NOMO-1 treated with dmso at 0.1 percent for 144 hours (cell line): ENCODE results near the gene DHTKD1.
"Not testable (repeated sequence)": the region's sequence is repeated elsewhere in the genome, so short reads cannot be mapped to it uniquely, and the experiment has no call there.

Experiments used
- DNase-seq: peaks from one replicate; lab custom pipeline; 2025; ENCODE audit not compliant: unreplicated experiment; lab: John Stamatoyannopoulos, UW

The DHTKD1 gene

DNA sequence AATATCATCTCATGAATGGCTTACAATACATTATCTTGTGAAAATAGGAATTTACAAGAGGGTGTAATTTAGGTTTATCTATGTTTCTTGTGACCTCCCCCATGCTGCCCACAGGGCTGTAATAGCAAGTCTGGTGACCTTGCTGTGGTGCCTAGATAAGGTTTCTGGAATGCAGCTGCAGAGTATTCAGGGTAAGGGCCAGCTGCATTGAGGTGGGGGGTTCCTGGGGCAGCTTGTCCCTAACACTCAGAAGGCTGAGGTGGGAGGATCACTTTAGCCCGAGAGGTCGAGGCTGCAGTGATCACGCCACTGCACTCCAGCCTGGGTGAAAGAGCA lies 5.3 kb upstream of the DHTKD1 start:
- DNase-seq: no peak

DNA sequence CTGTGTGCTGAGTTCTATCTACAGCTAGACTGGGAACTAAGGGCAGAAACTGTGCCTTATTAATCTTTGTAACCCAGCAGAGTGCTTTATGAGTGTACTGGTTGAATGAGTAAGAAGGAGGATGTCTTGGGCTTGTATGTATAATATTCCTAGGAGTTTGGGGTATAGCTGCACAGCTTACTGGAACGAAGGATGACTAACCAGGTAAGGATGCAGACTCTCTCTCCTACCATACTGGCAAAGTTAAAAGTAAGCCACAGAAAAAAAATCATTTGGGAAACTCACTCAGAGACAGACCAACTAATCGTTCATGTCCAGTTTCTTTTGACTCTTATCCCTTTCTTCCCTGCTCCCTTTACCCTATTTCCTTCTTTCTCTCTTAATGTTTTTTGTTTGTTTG lies 1.4 kb upstream of the DHTKD1 start:
- no peak for DNase-seq

DNA sequence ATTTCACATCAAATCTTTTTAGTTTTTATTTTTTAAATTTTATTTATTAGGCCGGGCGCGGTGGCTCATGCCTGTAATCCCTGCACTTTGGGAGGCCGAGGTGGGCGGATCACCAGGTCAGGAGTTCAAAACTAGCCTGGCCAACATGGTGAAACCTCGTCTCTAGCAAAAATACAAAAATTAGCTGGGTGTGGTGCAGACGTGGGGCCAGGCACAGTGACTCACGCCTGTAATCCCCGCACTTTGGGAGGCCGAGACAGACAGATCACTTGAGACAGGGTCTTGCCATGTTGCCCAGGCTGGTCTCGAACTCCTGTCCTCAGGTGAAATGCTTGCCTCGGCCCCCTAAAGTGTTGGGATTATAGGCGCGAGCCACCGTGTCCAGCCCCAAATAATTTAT lies 2.7 kb downstream of the DHTKD1 start:
- DNase-seq: not testable (repeated sequence)

DNA sequence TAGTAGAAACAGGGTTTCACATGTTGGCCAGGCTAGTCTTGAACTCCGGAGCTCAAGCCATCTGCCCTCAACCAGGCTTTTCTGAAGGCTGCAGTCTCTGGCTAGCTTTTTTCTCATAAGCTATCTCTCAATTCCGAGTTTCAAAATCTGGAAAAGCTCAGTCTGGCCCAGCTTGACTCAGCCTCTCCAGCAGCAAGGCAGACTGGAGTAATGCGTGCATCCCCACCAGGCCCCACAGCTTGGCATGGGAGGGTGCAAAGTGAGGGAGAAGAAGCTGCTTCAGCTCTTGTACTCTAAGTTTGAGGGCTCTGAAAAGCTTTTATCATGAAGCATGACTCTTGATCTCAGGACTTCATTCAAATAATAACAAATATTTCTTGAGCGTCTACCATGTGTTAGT lies 4.8 kb downstream of the DHTKD1 start:
- DNase-seq: no peak

DNA sequence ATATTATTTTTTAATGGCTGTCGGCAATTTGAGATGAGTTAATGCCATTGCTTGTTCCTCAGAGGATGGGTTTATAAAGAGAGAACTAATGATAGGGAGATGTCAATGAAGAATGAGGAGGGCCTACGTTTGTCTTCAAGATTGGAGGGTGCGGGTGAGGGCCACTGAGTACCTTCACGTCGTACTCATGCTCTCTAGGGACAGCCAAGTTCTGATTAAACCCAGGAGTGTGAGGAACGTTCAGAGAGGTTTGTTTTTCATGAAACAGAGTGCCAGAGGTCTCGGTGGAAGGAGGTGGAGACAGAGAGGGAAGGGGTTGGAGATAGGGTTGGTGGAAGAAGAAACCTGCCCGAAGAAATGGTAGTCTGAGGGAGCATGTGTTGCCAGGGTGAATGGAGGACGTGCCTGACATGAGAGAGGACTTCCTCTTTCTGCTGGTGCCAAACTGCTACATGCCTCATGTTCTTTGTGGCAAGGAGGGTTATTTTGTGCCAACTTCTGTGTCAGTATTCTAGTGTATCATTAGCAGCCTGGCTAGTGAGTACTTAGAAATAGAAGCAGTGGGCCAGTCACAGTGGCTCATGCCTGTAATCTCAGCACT lies 8.9 kb downstream of the DHTKD1 start:
- peak; percentile 53 for DNase-seq

- DNase-seq: no peak
Measured at GRCh38 chr10:12081470-12081869, 12.7 kb downstream of the DHTKD1 start.

- no peak for DNase-seq
Measured at GRCh38 chr10:12081879-12082557, 13.3 kb downstream of the DHTKD1 start.

GRCh38 chr10:12088919-12089318 lies 20.2 kb downstream of the DHTKD1 start:
- no peak for DNase-seq

DNA sequence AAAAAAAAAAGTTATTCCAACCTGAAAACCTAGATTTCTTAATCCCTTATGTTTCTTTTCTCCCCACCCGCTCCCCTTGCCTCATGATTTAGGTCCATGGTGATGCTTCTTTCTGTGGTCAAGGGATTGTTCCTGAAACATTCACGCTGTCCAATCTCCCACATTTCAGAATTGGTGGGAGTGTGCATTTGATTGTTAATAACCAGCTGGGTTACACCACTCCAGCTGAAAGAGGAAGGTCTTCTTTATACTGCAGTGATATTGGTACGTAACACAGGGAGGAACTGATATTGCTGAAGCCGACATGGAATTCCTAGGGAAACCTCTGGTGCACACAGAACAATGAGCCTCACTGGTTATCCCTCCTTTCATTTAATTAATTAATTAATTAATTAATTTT lies 22.7 kb downstream of the DHTKD1 start:
- DNase-seq: no peak

DNA sequence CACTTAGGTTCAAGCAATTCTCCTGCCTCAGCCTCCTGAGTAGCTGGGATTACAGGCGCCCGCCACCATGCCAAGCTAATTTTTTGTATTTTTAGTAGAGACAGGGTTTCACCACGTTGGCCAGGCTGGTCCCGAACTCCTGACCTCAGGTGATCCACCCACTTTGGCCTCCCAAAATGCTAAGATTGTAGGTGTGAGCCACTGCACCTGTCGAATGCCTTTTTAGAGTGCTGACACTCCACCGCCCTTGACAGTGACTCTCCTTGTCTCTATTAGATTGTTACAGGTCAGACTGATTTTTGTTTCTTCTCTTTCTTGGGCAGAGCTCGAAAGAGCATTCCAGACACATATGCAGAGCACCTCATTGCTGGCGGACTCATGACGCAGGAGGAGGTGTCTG lies 28.6 kb downstream of the DHTKD1 start:
- DNase-seq: not testable (repeated sequence)

GRCh38 chr10:12097791-12098190 lies 29.0 kb downstream of the DHTKD1 start:
- DNase-seq: no peak

DNA sequence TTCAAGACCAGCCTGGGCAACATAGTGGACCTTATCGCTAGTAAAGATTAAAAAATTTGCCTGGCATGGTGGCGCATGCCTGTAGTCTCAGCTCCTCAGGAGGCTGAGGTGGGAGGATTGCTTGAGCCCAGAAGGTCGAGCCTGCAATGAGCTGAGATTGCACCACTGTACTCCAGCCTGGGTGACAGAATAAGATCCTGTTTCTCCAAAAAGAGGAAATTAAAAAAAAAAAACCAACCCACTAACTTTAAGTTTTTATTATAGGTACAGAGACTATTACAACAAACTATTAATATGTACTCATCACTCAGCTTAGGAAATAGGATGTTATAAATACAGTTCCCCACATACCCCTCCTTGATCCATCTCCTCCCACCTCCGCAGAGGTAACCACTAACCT lies 30.2 kb downstream of the DHTKD1 start:
- DNase-seq: no peak

- peak; percentile 42 for DNase-seq
Measured at GRCh38 chr10:12103802-12104201, 35.0 kb downstream of the DHTKD1 start.

GRCh38 chr10:12107781-12108180 lies 39.0 kb downstream of the DHTKD1 start:
- DNase-seq: no peak

DNA sequence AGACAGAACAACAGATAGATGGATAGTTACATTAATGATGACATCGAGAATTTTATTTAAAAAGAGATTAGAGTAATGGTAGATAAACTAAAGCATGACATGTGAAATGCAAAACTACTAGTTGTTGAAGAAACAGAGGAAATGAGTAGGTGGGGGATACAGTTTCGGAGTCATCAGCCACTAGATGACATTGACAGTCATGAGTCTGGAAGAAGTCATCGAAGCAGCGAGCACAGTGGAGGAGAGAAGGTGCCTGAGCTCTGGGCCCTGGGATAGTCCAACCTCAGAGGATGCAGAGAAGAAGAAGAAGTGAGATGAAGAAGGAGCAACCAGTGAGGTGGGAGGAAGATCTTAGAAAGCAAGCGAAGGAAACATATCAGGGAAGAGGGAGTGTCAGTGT lies 40.5 kb downstream of the DHTKD1 start:
- DNase-seq: no peak

GRCh38 chr10:12111528-12111927 lies 42.8 kb downstream of the DHTKD1 start:
- no peak for DNase-seq

- DNase-seq: no peak
Measured at GRCh38 chr10:12113627-12114026, 44.9 kb downstream of the DHTKD1 start.

- no peak for DNase-seq
Measured at GRCh38 chr10:12121673-12122072, 52.9 kb downstream of the DHTKD1 start.

- peak; percentile 88 for DNase-seq
Measured at GRCh38 chr10:12129222-12130111, 60.7 kb downstream of the DHTKD1 start, which contains the start of gene SEC61A2. Gene SEC61A2, plus strand, starts transcription at chr10:12129677. Its CDS starts 111 bp downstream, at chr10:12129788.

DNA sequence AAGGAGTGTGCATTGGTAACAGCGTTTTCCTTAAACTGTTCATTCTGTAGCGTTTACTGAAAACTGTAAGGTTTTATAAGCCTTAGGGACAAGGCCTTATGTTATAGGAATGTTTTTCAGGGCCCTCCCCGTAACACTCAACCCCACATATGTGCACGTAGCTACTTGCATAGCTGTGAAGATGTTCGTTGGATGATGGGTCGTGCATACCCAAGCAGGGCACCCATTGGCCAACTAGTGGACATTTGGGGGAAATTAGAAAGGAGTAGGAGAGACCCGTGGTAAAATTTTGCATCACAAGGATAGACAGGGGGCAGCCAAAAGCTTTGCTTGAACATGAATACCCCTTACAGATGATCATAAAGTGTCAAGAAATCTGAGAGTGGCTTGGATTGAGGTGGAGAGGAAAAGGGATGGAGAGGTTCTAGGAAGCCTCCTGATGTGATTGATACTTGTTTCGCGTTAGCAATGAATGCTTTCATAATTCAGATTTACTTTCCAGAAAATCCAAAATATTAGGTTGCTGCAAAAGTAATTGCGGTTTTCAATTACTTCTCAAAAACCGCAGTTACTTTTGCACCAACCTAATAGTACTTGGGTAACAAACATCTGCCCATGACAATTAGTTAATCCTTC lies 61.6 kb downstream of the DHTKD1 start:
- DNase-seq: peak; percentile 50

DNA sequence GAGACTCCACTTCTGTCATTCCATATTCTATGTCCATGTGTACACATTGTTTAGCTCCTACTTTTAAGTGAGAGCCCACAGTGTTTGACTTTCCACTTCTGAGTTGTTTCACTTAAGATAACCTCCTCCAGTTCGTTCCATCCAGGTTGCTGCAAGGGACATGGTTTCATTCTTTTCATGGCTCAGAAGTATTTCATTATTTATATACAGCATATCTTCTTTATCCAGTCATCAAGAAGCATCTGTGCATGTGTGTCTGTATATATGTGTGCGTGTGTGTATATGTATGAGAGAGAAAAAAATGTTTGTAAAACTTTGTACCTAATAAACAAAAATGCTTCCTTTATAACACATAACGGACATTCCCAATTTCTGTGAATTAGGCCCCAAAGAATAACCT lies 66.9 kb downstream of the DHTKD1 start:
- no peak for DNase-seq

GRCh38 chr10:12140038-12140437 lies 71.3 kb downstream of the DHTKD1 start:
- no peak for DNase-seq
